Stomach (tissue), 9 donors: ENCODE results near the gene HMG20A. TPM values are rescaled to one million over a fixed set of nuclear protein-coding genes. Genes with fewer than 3 reads are reported as not detected.

Experiments
- DNase-seq, 2 donors: peaks; one replicate each; pipeline versions ENCODE4 v3.0.0 to v3.0.0-alpha.2; 2013 to 2019
- H3K27ac ChIP-seq, 5 donors: fragments of 200-600 bp in 4 of 5; sonication (generic) in 4 of 5; one replicate each; pipeline ENCODE4 v1.5.1; 2013 to 2019; ENCODE audit warnings: mild to moderate bottlenecking in 1 of 5, moderate library complexity in 1 of 5
- H3K27me3 ChIP-seq, 3 donors: fragments of 200-600 bp; sonication (generic); one replicate each; pipeline ENCODE4 v1.5.1; 2017 to 2019; ENCODE audit warnings: mixed run types in 1 of 3
- H3K36me3 ChIP-seq, 4 donors: fragments of 200-600 bp; sonication (generic); 1 replicate in 3 of 4; 2 replicates in 1 of 4; pipeline ENCODE4 v1.5.1; 2016 to 2019
- H3K4me1 ChIP-seq, 4 donors: fragments of 200-600 bp; sonication (generic); one replicate each; pipeline ENCODE4 v1.5.1; 2016 to 2019
- H3K4me3 ChIP-seq, 4 donors: fragments of 200-600 bp; sonication (generic) in 3 of 4; one replicate each; pipeline ENCODE4 v1.5.1; 2016 to 2019; ENCODE audit warnings: mild to moderate bottlenecking in 1 of 4
- H3K9me3 ChIP-seq, 4 donors: fragments of 200-600 bp; sonication (generic); one replicate each; pipeline ENCODE4 v1.5.1; 2016 to 2019
- CTCF ChIP-seq, 7 experiments: fragments of 450-650 bp in 4 of 7; fragments of 200-600 bp in 3 of 7; sonication (generic) in 3 of 7; IDR thresholded peaks; one replicate each; pipeline ENCODE4 v1.5.1; 2016 to 2019; ENCODE audit warnings: antibody characterized with exemption in 7 of 7, control low read depth in 2 of 7, mild to moderate bottlenecking in 1 of 7
- EP300 ChIP-seq: sonication (generic); formaldehyde crosslinking; IDR thresholded peaks from one replicate; pipeline ENCODE4 v1.6.1; 2017; ENCODE audit warnings: antibody characterized with exemption
- POLR2A ChIP-seq, 4 donors: fragments of 450-650 bp; IDR thresholded peaks; one replicate each; pipeline ENCODE4 v1.6.1; 2016; ENCODE audit warnings: antibody characterized with exemption in 4 of 4, control low read depth in 2 of 4, mild to moderate bottlenecking in 1 of 4, moderate library complexity in 1 of 4
- POLR2AphosphoS5 ChIP-seq, 3 donors: sonication (generic); formaldehyde crosslinking; IDR thresholded peaks; one replicate each; pipeline ENCODE4 v1.6.1; 2016; ENCODE audit warnings: antibody characterized with exemption in 3 of 3
- WGBS, 5 donors: extraction: QIAGEN DNeasy Blood & Tissue Kit in 3 of 5; methylation state at CpG; one replicate each; pipeline versions ENCODE4 v1.1.5 to v1.1.7; 2013 to 2018; 5-methylcytosine and 5-hydroxymethylcytosine counted together
- intact Hi-C: fragments of 100-400 bp; cut with DNase I; formaldehyde crosslinking; loops from one replicate; pipeline ENCODE4 v1.15.1; 2023; ENCODE audit warnings: low total_unique reads
- polyA plus RNA-seq, 3 donors: library from polyadenylated mRNA; stranded (reverse); fragments of 200-250 nt; gene quantifications; one replicate each; pipeline ENCODE4 v1.2.3, GENCODE V29; 2013
- total RNA-seq, 5 donors: library from RNA; depleted of rRNA; stranded (reverse); fragments of >200 nt; gene quantifications; one replicate each; pipeline versions ENCODE4 v1.1.0 to v1.2.3, GENCODE V29; 2014 to 2016
- donor health status: healthy with polysubstance abuse.
- donor health status: Bipolar disorder and iron deficiency.
- donor health status: healthy.

The HMG20A gene
- total and polyA plus RNA-seq, 8 donors, result 8.1 to 51.8 (median 22.6) TPM

GRCh38 chr15:77528290-77528967 is 107.7 kb downstream of the HMG20A start:
- Histone ChIP-seq H3K4me3 (no peak overlapping the region), H3K4me1 (peaks cover 0 to 16% (median 14%) of the 10 kb centered on the region in 4 donors), H3K9me3 (no peaks in the 10 kb centered on the region), H3K27ac (no peak overlapping the region), H3K27me3 (peaks cover 0 to 5% (median 0%) of the 10 kb centered on the region in 3 donors), H3K36me3 (no peaks in the 10 kb centered on the region)
- no peak for TF ChIP-seq POLR2AphosphoS5 (IDR thresholded peaks at IDR 0.05)
- TF ChIP-seq POLR2A (IDR thresholded peaks at IDR 0.05), result no peak
- no peak for TF ChIP-seq EP300
- TF ChIP-seq CTCF (IDR thresholded peaks at IDR 0.05), result no peak
- WGBS, 5 donors, result 86 to 94% (median 91%) methylated on average over 11 to 12 of the region's 12 CpGs
- intact Hi-C loops, result no loop called here
- no peak for DNase-seq

- peaks cover 0 to 16% (median 14%) of the 10 kb centered on the region in 4 donors for H3K4me1 ChIP-seq
- H3K4me3 ChIP-seq, result no peak overlapping the region
- H3K27me3 ChIP-seq, result peaks cover 0 to 5% (median 0%) of the 10 kb centered on the region in 3 donors
- peak in 1 of 2 donors; percentile 57 for DNase-seq
- no peak overlapping the region for H3K27ac ChIP-seq
- WGBS, 5 donors, result 83 to 96% (median 91%) methylated on average over 11 to 12 of the region's 12 CpGs
- no peaks in the 10 kb centered on the region for H3K9me3 ChIP-seq
- intact Hi-C loops, result no loop called here
- TF ChIP-seq CTCF (IDR thresholded peaks at IDR 0.05), result no peak
- no peak for TF ChIP-seq POLR2AphosphoS5 (IDR thresholded peaks at IDR 0.05)
- no peak for TF ChIP-seq POLR2A (IDR thresholded peaks at IDR 0.05)
- TF ChIP-seq EP300, result no peak
- H3K36me3 ChIP-seq, result no peaks in the 10 kb centered on the region
Observed at GRCh38 chr15:77528968-77529319, 108.3 kb downstream of the HMG20A start.

- peaks cover 0 to 5% (median 0%) of the 10 kb centered on the region in 3 donors for H3K27me3 ChIP-seq
- no peaks in the 10 kb centered on the region for H3K36me3 ChIP-seq
- no peak for DNase-seq
- TF ChIP-seq CTCF (IDR thresholded peaks at IDR 0.05) (no peak), POLR2A (IDR thresholded peaks at IDR 0.05) (no peak), POLR2AphosphoS5 (IDR thresholded peaks at IDR 0.05) (no peak), EP300 (no peak)
- H3K4me3 ChIP-seq, result no peak overlapping the region
- H3K4me1 ChIP-seq, result peaks cover 0 to 16% (median 14%) of the 10 kb centered on the region in 4 donors
- intact Hi-C loops, result no loop called here
- no peak overlapping the region for H3K27ac ChIP-seq
- 82 to 94% (median 92%) methylated on average over 4 to 10 of the region's 10 CpGs for WGBS, 5 donors
- H3K9me3 ChIP-seq, result no peaks in the 10 kb centered on the region
Observed at GRCh38 chr15:77529394-77530159, 108.9 kb downstream of the HMG20A start.

GRCh38 chr15:77530576-77530975 is 109.9 kb downstream of the HMG20A start:
- H3K27me3 ChIP-seq, result peaks cover 0 to 5% (median 0%) of the 10 kb centered on the region in 3 donors
- H3K36me3 ChIP-seq, result no peaks in the 10 kb centered on the region
- no peaks in the 10 kb centered on the region for H3K9me3 ChIP-seq
- intact Hi-C loops, result no loop called here
- no peak for DNase-seq
- no peak overlapping the region for H3K27ac ChIP-seq
- H3K4me1 ChIP-seq, result peaks cover 0 to 16% (median 14%) of the 10 kb centered on the region in 4 donors
- no peak overlapping the region for H3K4me3 ChIP-seq
- 86 to 93% (median 91%) methylated on average over 7 of the region's 7 CpGs for WGBS, 5 donors
- TF ChIP-seq POLR2AphosphoS5 (IDR thresholded peaks at IDR 0.05), result no peak
- TF ChIP-seq CTCF (IDR thresholded peaks at IDR 0.05), result no peak
- TF ChIP-seq EP300, result no peak
- no peak for TF ChIP-seq POLR2A (IDR thresholded peaks at IDR 0.05)
